IMR-90 (cell line): ENCODE measurements around the gene FXYD3. TPM values are rescaled to one million over a fixed set of nuclear protein-coding genes. Genes with fewer than 3 reads are reported as not detected.

Source experiments
- ATAC-seq: fragments of 200-7000 bp; cut with Tn5 transposase; 2 replicates; pipeline ENCODE4 v1.9.1; 2020; ENCODE audit warnings: low read depth, mild to moderate bottlenecking, moderate library complexity
- BruUV-seq: library from RNA; stranded (reverse); fragments of 400-500 nt; replicated peaks from 2 replicates; lab custom pipeline; 2021; lab: Mats Ljungman, UMichigan
- CTCF ChIA-PET: fragments of 300-600 bp; formaldehyde crosslinking; extraction: SDS; loops from one replicate; lab custom pipeline; 2021; ENCODE audit warnings: antibody characterized with exemption; lab: Yijun Ruan, JAX
- POLR2A ChIA-PET: fragments of 300-600 bp; sonication (Branson Sonifier 250); formaldehyde crosslinking; loops from one replicate; lab custom pipeline; 2022; ENCODE audit warnings: antibody characterized with exemption; ENCODE audit not compliant: unreplicated experiment; lab: Charles Lee
- DNase-seq: peaks from one replicate; pipeline ENCODE4 v3.0.0; 2013
- H2AFZ ChIP-seq: replicated peaks from 2 replicates; pipeline ENCODE3; 2013; ENCODE audit warnings: low read length, mild to moderate bottlenecking; ENCODE audit not compliant: poor library complexity
- H2AK5ac ChIP-seq: 2 replicates; pipeline ENCODE4 v1.6.1; 2013; ENCODE audit warnings: low read depth, low read length, inconsistent platforms
- H2AK9ac ChIP-seq: replicated peaks from 2 replicates; pipeline ENCODE3; 2013; ENCODE audit warnings: mild to moderate bottlenecking, low read depth, low read length, moderate library complexity; ENCODE audit not compliant: poor library complexity
- H2BK120ac ChIP-seq: 2 replicates; pipeline ENCODE4 v1.6.1; 2013; ENCODE audit warnings: low read depth, low read length, inconsistent platforms
- H2BK15ac ChIP-seq: 3 replicates; pipeline ENCODE4 v1.6.1; 2013; ENCODE audit warnings: low read depth, low read length, inconsistent platforms
- H2BK20ac ChIP-seq: 2 replicates; pipeline ENCODE4 v1.6.1; 2013; ENCODE audit warnings: low read depth, mild to moderate bottlenecking, inconsistent platforms, low read length, moderate library complexity
- H2BK5ac ChIP-seq: 2 replicates; pipeline ENCODE4 v1.6.1; 2013; ENCODE audit warnings: mild to moderate bottlenecking, low read depth, low read length, inconsistent platforms; ENCODE audit not compliant: poor library complexity, severe bottlenecking
- H3K14ac ChIP-seq: replicated peaks from 2 replicates; pipeline ENCODE4 v1.6.1; 2013; ENCODE audit warnings: low read depth, low read length, inconsistent platforms
- H3K18ac ChIP-seq: 2 replicates; pipeline ENCODE4 v1.6.1; 2013; ENCODE audit warnings: low read depth, low read length, control low read depth
- H3K23ac ChIP-seq: 2 replicates; pipeline ENCODE4 v1.6.1; 2013; ENCODE audit warnings: low read depth, low read length, inconsistent platforms
- H3K27ac ChIP-seq: 2 replicates; pipeline ENCODE4 v1.5.1; 2013; ENCODE audit warnings: mild to moderate bottlenecking, control low read depth, low read length; ENCODE audit not compliant: insufficient read depth
- H3K27me3 ChIP-seq: 2 replicates; pipeline ENCODE4 v1.6.1; 2013; ENCODE audit warnings: low read length; ENCODE audit not compliant: control insufficient read depth, insufficient read depth
- H3K36me3 ChIP-seq: 2 replicates; pipeline ENCODE4 v1.6.1; 2013; ENCODE audit warnings: low read length, mixed read lengths; ENCODE audit not compliant: control insufficient read depth, insufficient read depth
- H3K4ac ChIP-seq: 2 replicates; pipeline ENCODE4 v1.6.1; 2013; ENCODE audit warnings: low read depth, low read length, inconsistent platforms
- H3K4me1 ChIP-seq: 2 replicates; pipeline ENCODE4 v1.6.1; 2013; ENCODE audit warnings: low read length, mixed read lengths; ENCODE audit not compliant: control insufficient read depth, insufficient read depth
- H3K4me2 ChIP-seq: 2 replicates; pipeline ENCODE4 v1.6.1; 2013; ENCODE audit warnings: low read depth, mild to moderate bottlenecking, control low read depth, low read length, moderate library complexity
- H3K4me3 ChIP-seq: 2 replicates; pipeline ENCODE4 v1.5.1; 2013; ENCODE audit warnings: low read depth, mild to moderate bottlenecking, control low read depth, low read length, moderate library complexity; ENCODE audit not compliant: insufficient read depth
- H3K56ac ChIP-seq: 2 replicates; pipeline ENCODE4 v1.6.1; 2013; ENCODE audit warnings: low read length, inconsistent platforms; ENCODE audit not compliant: insufficient read depth; ENCODE audit errors: extremely low read depth
- H3K79me1 ChIP-seq, 2 experiments: 2 replicates each; pipeline ENCODE4 v1.6.1; 2013; ENCODE audit warnings: low read length in 2 of 2, inconsistent platforms in 1 of 2, low read depth in 1 of 2
- H3K9ac ChIP-seq: 2 replicates; pipeline ENCODE4 v1.6.1; 2013; ENCODE audit warnings: low read depth, low read length, control low read depth
- H3K9me1 ChIP-seq: 2 replicates; pipeline ENCODE4 v1.6.1; 2013; ENCODE audit warnings: low read length, inconsistent platforms; ENCODE audit not compliant: insufficient read depth
- H3K9me3 ChIP-seq: 2 replicates; pipeline ENCODE4 v1.6.1; 2013; ENCODE audit warnings: low read length; ENCODE audit not compliant: control insufficient read depth, insufficient read depth
- H4K20me1 ChIP-seq: 2 replicates; pipeline ENCODE4 v1.6.1; 2013; ENCODE audit warnings: low read length, inconsistent platforms; ENCODE audit not compliant: insufficient read depth
- H4K5ac ChIP-seq: 2 replicates; pipeline ENCODE4 v1.6.1; 2013; ENCODE audit warnings: mild to moderate bottlenecking, low read depth, low read length, control low read depth
- H4K8ac ChIP-seq, 2 experiments: 2 replicates each; pipeline ENCODE4 v1.6.1; 2013; ENCODE audit warnings: low read depth in 2 of 2, low read length in 2 of 2, control low read depth in 1 of 2, inconsistent platforms in 1 of 2
- H4K91ac ChIP-seq: 2 replicates; pipeline ENCODE4 v1.6.1; 2013; ENCODE audit warnings: low read depth, low read length, inconsistent platforms; ENCODE audit not compliant: insufficient read depth
- BHLHE40 ChIP-seq: fragments of 150-350 bp; IDR thresholded peaks from 2 replicates; pipeline ENCODE4 v1.6.1; 2016; ENCODE audit warnings: mild to moderate bottlenecking, low read depth, low read length
- CEBPB ChIP-seq: IDR thresholded peaks from 2 replicates; pipeline ENCODE4 v1.6.1; 2012; ENCODE audit warnings: low read depth, low read length, improper control_type of control experiment
- CHD1 ChIP-seq: IDR thresholded peaks from 2 replicates; pipeline ENCODE4 v1.6.1; 2012; ENCODE audit warnings: low read depth, low read length, improper control_type of control experiment
- MAZ ChIP-seq: IDR thresholded peaks from 2 replicates; pipeline ENCODE4 v1.6.1; 2012; ENCODE audit warnings: low read depth, mild to moderate bottlenecking, low read length, improper control_type of control experiment, moderate library complexity, borderline replicate concordance
- MXI1 ChIP-seq: IDR thresholded peaks from 2 replicates; pipeline ENCODE4 v1.6.1; 2012; ENCODE audit warnings: low read depth, mild to moderate bottlenecking, low read length, moderate library complexity, borderline replicate concordance
- NFE2L2 ChIP-seq: fragments of 150-350 bp; IDR thresholded peaks from 2 replicates; pipeline ENCODE4 v1.6.1; 2016; ENCODE audit warnings: low read depth, mild to moderate bottlenecking, low read length
- POLR2A ChIP-seq: IDR thresholded peaks from 2 replicates; pipeline ENCODE4 v1.6.1; 2012; ENCODE audit warnings: mild to moderate bottlenecking, low read depth, low read length
- RAD21 ChIP-seq: IDR thresholded peaks from 2 replicates; pipeline ENCODE4 v1.6.1; 2012; ENCODE audit warnings: low read length, improper control_type of control experiment
- RCOR1 ChIP-seq: IDR thresholded peaks from 2 replicates; pipeline ENCODE4 v1.6.1; 2012; ENCODE audit warnings: mild to moderate bottlenecking, low read length, improper control_type of control experiment; ENCODE audit not compliant: insufficient replicate concordance
- RFX5 ChIP-seq: IDR thresholded peaks from 2 replicates; pipeline ENCODE4 v1.8.0; 2012; ENCODE audit warnings: low read depth, mild to moderate bottlenecking, low read length, moderate library complexity
- SMC3 ChIP-seq: fragments of 150-350 bp; IDR thresholded peaks from 2 replicates; pipeline ENCODE4 v1.6.1; 2016; ENCODE audit warnings: low read depth, mild to moderate bottlenecking, antibody characterized with exemption, low read length, moderate library complexity
- WGBS, 2 experiments: methylation state at CpG; one replicate each; pipeline versions ENCODE4 v1.1.5 to v1.1.7; 2013; ENCODE audit warnings: missing lambda C conversion rate in 2 of 2; ENCODE audit not compliant: insufficient read length in 1 of 2; ENCODE audit errors: extremely low coverage in 2 of 2; 5-methylcytosine and 5-hydroxymethylcytosine counted together
- dilution Hi-C: fragments of 300-500 bp; cut with HindIII; formaldehyde crosslinking; loops from one replicate; pipeline ENCODE4 v1.14.3; 2018; ENCODE audit warnings: low sequenced_read_pairs; ENCODE audit not compliant: unreplicated experiment
- in situ Hi-C: fragments of 300-500 bp; cut with MboI; formaldehyde crosslinking; loops from 3 replicates; pipeline ENCODE4 v1.14.3; 2019; ENCODE audit warnings: low sequenced_read_pairs, inconsistent platforms, mixed read lengths
- intact Hi-C: fragments of 100-400 bp; cut with micrococcal nuclease; formaldehyde crosslinking; loops from 2 replicates; pipeline ENCODE4 v1.10.0; 2022
- polyA plus RNA-seq, 3 experiments: library from polyadenylated mRNA; depleted of rRNA; stranded (reverse); fragments of >200 nt; gene quantifications; 2 replicates each; pipeline ENCODE4 v1.2.3, GENCODE V29; 2012; ENCODE audit warnings: low replicate concordance in 1 of 3
- total RNA-seq: library from RNA; depleted of rRNA; stranded (reverse); fragments of >200 nt; gene quantifications from 2 replicates; pipeline ENCODE4 v1.2.3, GENCODE V29; 2012
- TF ChIP-seq, protein P1 (sequence below): fragments of 150-350 bp; IDR thresholded peaks from 2 replicates; pipeline ENCODE4 v1.6.1; 2017; ENCODE audit warnings: mild to moderate bottlenecking, antibody characterized with exemption, low read length, low read depth
- TF ChIP-seq, protein P2 (sequence below): conservative IDR thresholded peaks from 2 replicates; pipeline ENCODE4 v1.5.1; 2012; ENCODE audit warnings: mild to moderate bottlenecking, low read depth, low read length, improper control_type of control experiment

The FXYD3 gene
- total and polyA plus RNA-seq, 2 of the 4 experiments (the other 2 are of a cell fraction), result not detected

DNA sequence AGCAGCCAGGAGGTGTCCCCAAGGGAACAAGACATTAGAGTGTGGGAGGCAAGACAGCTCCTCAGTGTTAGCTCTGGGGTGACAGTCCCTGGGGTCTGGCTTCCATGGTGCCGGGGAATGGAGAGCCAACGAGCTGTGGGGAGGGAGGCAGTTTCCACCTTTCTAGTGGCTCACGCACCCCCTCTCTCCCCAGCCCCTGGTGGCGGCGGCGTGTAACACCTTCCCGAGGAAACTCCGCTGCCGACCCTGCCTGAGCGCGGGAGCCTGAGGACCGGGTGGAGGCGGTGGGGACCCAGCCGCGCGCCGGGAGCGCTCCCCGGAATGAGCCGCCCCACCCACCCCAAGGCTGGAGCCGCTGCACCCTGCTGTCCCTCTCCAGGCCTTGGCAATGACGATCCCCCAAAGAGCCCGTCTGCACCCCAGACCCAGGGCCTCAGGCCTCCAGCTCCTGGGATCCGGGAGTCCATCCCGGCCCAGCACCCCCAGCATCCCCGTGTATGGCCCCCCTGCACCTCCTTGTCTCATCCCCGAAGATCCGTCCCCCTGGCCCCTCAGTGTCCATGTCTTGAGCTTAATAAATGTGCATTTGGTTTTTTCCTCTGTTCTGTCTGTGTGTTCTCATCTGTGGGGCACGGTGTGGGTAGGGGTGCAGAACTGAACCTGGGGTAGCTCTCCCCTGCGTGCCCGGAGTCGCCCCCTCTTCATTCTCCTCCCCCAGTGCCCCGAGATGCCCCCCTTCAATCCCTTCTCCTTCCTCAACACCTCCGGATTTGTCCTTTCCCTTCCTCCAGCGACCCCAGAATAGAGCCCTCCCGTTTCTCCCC, 38.3 kb downstream of the FXYD3 start:
- peak overlapping the region; percentile 85 for H3K4me2 ChIP-seq
- WGBS, 2 experiments, result 0% methylated on average over 4 of the region's 36 CpGs; no CpG with 5 or more reads in 1 of the 2 experiments
- H2AK5ac ChIP-seq, result 0 out of 2 replicates have a peak overlapping the region, but pooled peaks have one; percentile 49
- peak overlapping the region; percentile 75 to 97; a peak in 3 of 4 replicates for H4K8ac ChIP-seq
- ChIA-PET CTCF (interaction anchor here (0.5 to 1.2 kb wide), 6 partner anchors 12 to 617 kb away, joined by 3 to 4 read pairs (median 3); no protein-coding TSS in a partner anchor), POLR2A (interaction anchor here (0.6 kb wide), 1 partner anchor 56 kb away, joined by 6 read pairs; no protein-coding TSS in a partner anchor)
- peak overlapping the region; percentile 45 for H4K5ac ChIP-seq
- intact Hi-C loops, result no loop called here
- BruUV-seq, result no TSS peak
- peak overlapping the region; percentile 40 for H2BK120ac ChIP-seq
- peak overlapping the region; percentile 57; the same call in 1 of the 2 replicates for H3K27ac ChIP-seq
- H3K4me3 ChIP-seq, result peak overlapping the region; percentile 79
- H4K20me1 ChIP-seq, result 0 out of 2 replicates have a peak, but pooled peaks cover 2% of the 10 kb centered on the region
- in situ Hi-C loops, result no loop called here
- H3K23ac ChIP-seq, result peak overlapping the region; percentile 90
- H3K27me3 ChIP-seq, result no peaks in the 10 kb centered on the region
- H3K14ac ChIP-seq, result peak overlapping the region; percentile 85
- H2AK9ac ChIP-seq, result peak overlapping the region; percentile 99
- peaks cover 12% of the 10 kb centered on the region; the same call in 1 of the 2 replicates for H3K9me1 ChIP-seq
- peaks cover 9% of the 10 kb centered on the region for H3K4me1 ChIP-seq
- H3K79me1 ChIP-seq, result peaks cover 8 to 42% of the 10 kb centered on the region in 2 experiments; a peak in 2 of 4 replicates
- 0 out of 2 replicates have a peak overlapping the region, but pooled peaks have one; percentile 23 for H4K91ac ChIP-seq
- H2BK15ac ChIP-seq, result peak overlapping the region; percentile 52; the same call in 1 of the 3 replicates
- H3K18ac ChIP-seq, result peak overlapping the region; percentile 21
- H3K4ac ChIP-seq, result peak overlapping the region; percentile 87
- no peaks in the 10 kb centered on the region for H3K9me3 ChIP-seq
- dilution Hi-C loops, result no loop called here
- H3K9ac ChIP-seq, result peak overlapping the region; percentile 56
- H2AFZ ChIP-seq, result peak overlapping the region; percentile 100
- DNase-seq, result no peak
- peak overlapping the region; percentile 16; the same call in 1 of the 2 replicates for H2BK20ac ChIP-seq
- peak; percentile 45 for ATAC-seq
- peaks cover 13% of the 10 kb centered on the region for H3K36me3 ChIP-seq
- H2BK5ac ChIP-seq, result peak overlapping the region; percentile 74
- 0 out of 2 replicates have a peak overlapping the region, but pooled peaks have one; percentile 38 for H3K56ac ChIP-seq
- no peak for TF ChIP-seq RFX5
- peak; percentile 22; the same call in 1 of the 2 replicates for TF ChIP-seq RAD21
- TF ChIP-seq, protein P1, sequence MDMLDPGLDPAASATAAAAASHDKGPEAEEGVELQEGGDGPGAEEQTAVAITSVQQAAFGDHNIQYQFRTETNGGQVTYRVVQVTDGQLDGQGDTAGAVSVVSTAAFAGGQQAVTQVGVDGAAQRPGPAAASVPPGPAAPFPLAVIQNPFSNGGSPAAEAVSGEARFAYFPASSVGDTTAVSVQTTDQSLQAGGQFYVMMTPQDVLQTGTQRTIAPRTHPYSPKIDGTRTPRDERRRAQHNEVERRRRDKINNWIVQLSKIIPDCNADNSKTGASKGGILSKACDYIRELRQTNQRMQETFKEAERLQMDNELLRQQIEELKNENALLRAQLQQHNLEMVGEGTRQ, result no peak
- TF ChIP-seq CEBPB, result no peak
- no peak for TF ChIP-seq NFE2L2
- no peak for TF ChIP-seq RCOR1
- TF ChIP-seq SMC3, result peak; percentile 26; the same call in 1 of the 2 replicates
- no peak for TF ChIP-seq CHD1
- no peak for TF ChIP-seq POLR2A
- peak; percentile 53; the same call in 1 of the 2 replicates for TF ChIP-seq MAZ
- TF ChIP-seq MXI1, result no peak
- TF ChIP-seq, protein P2, sequence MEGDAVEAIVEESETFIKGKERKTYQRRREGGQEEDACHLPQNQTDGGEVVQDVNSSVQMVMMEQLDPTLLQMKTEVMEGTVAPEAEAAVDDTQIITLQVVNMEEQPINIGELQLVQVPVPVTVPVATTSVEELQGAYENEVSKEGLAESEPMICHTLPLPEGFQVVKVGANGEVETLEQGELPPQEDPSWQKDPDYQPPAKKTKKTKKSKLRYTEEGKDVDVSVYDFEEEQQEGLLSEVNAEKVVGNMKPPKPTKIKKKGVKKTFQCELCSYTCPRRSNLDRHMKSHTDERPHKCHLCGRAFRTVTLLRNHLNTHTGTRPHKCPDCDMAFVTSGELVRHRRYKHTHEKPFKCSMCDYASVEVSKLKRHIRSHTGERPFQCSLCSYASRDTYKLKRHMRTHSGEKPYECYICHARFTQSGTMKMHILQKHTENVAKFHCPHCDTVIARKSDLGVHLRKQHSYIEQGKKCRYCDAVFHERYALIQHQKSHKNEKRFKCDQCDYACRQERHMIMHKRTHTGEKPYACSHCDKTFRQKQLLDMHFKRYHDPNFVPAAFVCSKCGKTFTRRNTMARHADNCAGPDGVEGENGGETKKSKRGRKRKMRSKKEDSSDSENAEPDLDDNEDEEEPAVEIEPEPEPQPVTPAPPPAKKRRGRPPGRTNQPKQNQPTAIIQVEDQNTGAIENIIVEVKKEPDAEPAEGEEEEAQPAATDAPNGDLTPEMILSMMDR, result peak; percentile 55
- TF ChIP-seq BHLHE40, result no peak
